Neural cell (in vitro differentiated cells): Measurements from ENCODE around the gene GDI2. TPM values are rescaled to one million over a fixed set of nuclear protein-coding genes. Genes with fewer than 3 reads are reported as not detected.

Experiments used
- H2AFZ ChIP-seq: fragments of 200-600, 300-800 bp; sonication (generic), shearing (Covaris generic); 2 replicates; pipeline ENCODE4 v1.6.0; 2014; ENCODE audit warnings: low read depth, mild to moderate bottlenecking, antibody characterized with exemption, low read length, moderate library complexity
- H3F3A ChIP-seq: fragments of 200-600 bp; shearing (Covaris generic); 2 replicates; pipeline ENCODE4 v1.6.1; 2016; ENCODE audit warnings: mild to moderate bottlenecking, moderate library complexity, mixed read lengths, antibody characterized with exemption, low read length; ENCODE audit not compliant: insufficient read depth, poor library complexity, severe bottlenecking
- H3K27ac ChIP-seq: fragments of 200-600, 300-800 bp; sonication (generic), shearing (Covaris generic); 2 replicates; pipeline ENCODE4 v1.5.1; 2014; ENCODE audit warnings: mild to moderate bottlenecking, low read length, moderate library complexity
- H3K27me3 ChIP-seq: fragments of 300-800, 200-600 bp; sonication (generic), shearing (Covaris generic); 2 replicates; pipeline ENCODE4 v1.6.0; 2014; ENCODE audit warnings: mild to moderate bottlenecking, low read depth, low read length, moderate library complexity; ENCODE audit not compliant: insufficient read depth
- H3K36me3 ChIP-seq: fragments of 300-800, 200-600 bp; sonication (generic), shearing (Covaris generic); 2 replicates; pipeline ENCODE4 v1.5.1; 2014; ENCODE audit warnings: mild to moderate bottlenecking, antibody characterized with exemption, low read length, moderate library complexity; ENCODE audit not compliant: insufficient read depth
- H3K4me2 ChIP-seq: fragments of 300-800, 200-600 bp; sonication (generic), shearing (Covaris generic); 2 replicates; pipeline ENCODE4 v1.6.0; 2014; ENCODE audit warnings: mild to moderate bottlenecking, low read length
- H3K4me3 ChIP-seq: fragments of 300-800, 200-600 bp; sonication (generic), shearing (Covaris generic); 2 replicates; pipeline ENCODE4 v1.5.1; 2014; ENCODE audit warnings: mild to moderate bottlenecking, low read length, moderate library complexity
- H3K79me2 ChIP-seq: fragments of 200-600 bp; shearing (Covaris generic); replicated peaks from 2 replicates; pipeline ENCODE4 v1.6.0; 2014; ENCODE audit warnings: mild to moderate bottlenecking, low read length, moderate library complexity; ENCODE audit not compliant: insufficient read depth
- H3K9ac ChIP-seq: fragments of 300-800, 200-600 bp; sonication (generic), shearing (Covaris generic); 2 replicates; pipeline ENCODE4 v1.6.1; 2016; ENCODE audit warnings: mild to moderate bottlenecking, low read length, mixed read lengths
- H3K9me2 ChIP-seq: fragments of 200-600 bp; shearing (Covaris generic); 2 replicates; pipeline ENCODE4 v1.6.1; 2016; ENCODE audit warnings: mild to moderate bottlenecking, low read length, mixed read lengths; ENCODE audit not compliant: insufficient read depth
- H3K9me3 ChIP-seq: fragments of 200-600, 300-800 bp; sonication (generic), shearing (Covaris generic); 2 replicates; pipeline ENCODE4 v1.6.1; 2016; ENCODE audit warnings: mild to moderate bottlenecking, mixed run types, low read length, moderate library complexity, mixed read lengths
- H4K20me1 ChIP-seq: fragments of 200-600 bp; shearing (Covaris generic); 2 replicates; pipeline ENCODE4 v1.6.1; 2016; ENCODE audit warnings: mild to moderate bottlenecking, mixed run types; ENCODE audit not compliant: insufficient read depth
- CTCF ChIP-seq: fragments of 450-650 bp; IDR thresholded peaks from 2 replicates; pipeline ENCODE4 v1.5.1; 2014; ENCODE audit warnings: antibody characterized with exemption, mild to moderate bottlenecking, moderate library complexity; ENCODE audit not compliant: poor library complexity, severe bottlenecking
- EP300 ChIP-seq: fragments of 450-650 bp; conservative IDR thresholded peaks from 2 replicates; pipeline ENCODE4 v1.6.1; 2014; ENCODE audit warnings: antibody characterized with exemption, mild to moderate bottlenecking, moderate library complexity; ENCODE audit not compliant: poor library complexity, severe bottlenecking
- EZH2 ChIP-seq: fragments of 200-600, 300-800 bp; shearing (Covaris generic), sonication (generic); IDR thresholded peaks from 2 replicates; pipeline ENCODE4 v1.6.1; 2014; ENCODE audit warnings: antibody characterized with exemption, low read length, borderline replicate concordance, mild to moderate bottlenecking; ENCODE audit not compliant: insufficient read depth, poor library complexity, severe bottlenecking
- MXI1 ChIP-seq: fragments of 450-650 bp; conservative IDR thresholded peaks from 2 replicates; pipeline ENCODE4 v1.6.1; 2014; ENCODE audit warnings: antibody characterized with exemption, mild to moderate bottlenecking; ENCODE audit not compliant: poor library complexity, severe bottlenecking
- POLR2AphosphoS5 ChIP-seq: IDR thresholded peaks from 2 replicates; pipeline ENCODE4 v1.6.1; 2012
- RAD21 ChIP-seq: fragments of 450-650 bp; conservative IDR thresholded peaks from 2 replicates; pipeline ENCODE4 v1.6.1; 2014; ENCODE audit warnings: antibody characterized with exemption, mild to moderate bottlenecking, moderate library complexity
- SMC3 ChIP-seq: fragments of 450-650 bp; conservative IDR thresholded peaks from 2 replicates; pipeline ENCODE4 v1.6.1; 2014; ENCODE audit warnings: antibody characterized with exemption, mild to moderate bottlenecking, moderate library complexity; ENCODE audit not compliant: poor library complexity
- TAF1 ChIP-seq: IDR thresholded peaks from 2 replicates; pipeline ENCODE4 v1.6.1; 2012; ENCODE audit warnings: low read depth
- polyA plus RNA-seq: library from polyadenylated mRNA; depleted of rRNA; stranded (reverse); fragments of >200 nt; gene quantifications from 2 replicates; pipeline ENCODE4 v1.2.3, GENCODE V29; 2014
- TF ChIP-seq, protein P1 (sequence below): IDR thresholded peaks from 2 replicates; pipeline ENCODE4 v1.6.1; 2012; ENCODE audit warnings: borderline replicate concordance

Gene GDI2
- polyA plus RNA-seq, 1 donor from 2014 or later: 352 TPM

DNA sequence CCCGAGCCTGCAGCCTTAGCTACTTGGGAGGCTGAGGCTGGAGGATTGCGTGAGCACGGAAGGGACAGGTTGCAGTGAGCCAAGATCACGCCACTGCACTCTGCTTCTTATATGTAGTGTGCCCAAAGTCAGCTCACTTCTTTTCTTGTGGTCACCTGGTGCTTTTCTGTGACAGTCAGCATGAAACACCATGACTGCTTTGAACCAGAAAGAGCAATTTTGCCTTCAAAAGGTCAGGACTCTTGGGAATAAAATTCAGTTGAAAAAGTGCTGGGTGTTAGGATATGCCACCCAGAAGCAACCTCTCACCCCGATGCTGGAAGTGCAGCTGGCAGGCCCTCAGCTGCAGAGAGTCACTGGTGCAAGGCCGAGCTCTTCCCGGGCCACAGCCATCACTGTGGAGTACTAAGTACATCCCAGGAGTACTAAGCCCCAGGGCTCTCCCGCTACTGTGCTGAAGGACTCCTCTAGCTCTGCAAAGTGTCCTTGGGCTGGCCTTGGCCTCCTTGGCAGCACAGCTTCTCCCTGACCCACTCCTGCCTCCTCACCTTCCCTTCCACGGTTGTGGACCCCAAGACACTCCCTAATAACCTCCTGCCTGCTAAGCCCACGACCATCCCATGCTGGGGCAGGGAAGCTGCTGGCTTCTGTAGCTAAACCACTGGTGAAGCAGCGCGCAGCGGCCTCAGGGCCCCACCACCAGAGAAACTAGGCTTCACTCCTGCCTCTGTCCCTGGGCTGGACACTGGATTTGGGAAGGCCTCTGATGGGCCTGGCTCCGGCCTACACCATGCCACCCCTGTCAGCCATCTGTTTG is 17.6 kb upstream of the GDI2 start:
- TF ChIP-seq MXI1: no peak
- TF ChIP-seq TAF1: no peak
- TF ChIP-seq SMC3: no peak
- no peak for TF ChIP-seq RAD21
- no peak for TF ChIP-seq EP300
- TF ChIP-seq, protein P1, sequence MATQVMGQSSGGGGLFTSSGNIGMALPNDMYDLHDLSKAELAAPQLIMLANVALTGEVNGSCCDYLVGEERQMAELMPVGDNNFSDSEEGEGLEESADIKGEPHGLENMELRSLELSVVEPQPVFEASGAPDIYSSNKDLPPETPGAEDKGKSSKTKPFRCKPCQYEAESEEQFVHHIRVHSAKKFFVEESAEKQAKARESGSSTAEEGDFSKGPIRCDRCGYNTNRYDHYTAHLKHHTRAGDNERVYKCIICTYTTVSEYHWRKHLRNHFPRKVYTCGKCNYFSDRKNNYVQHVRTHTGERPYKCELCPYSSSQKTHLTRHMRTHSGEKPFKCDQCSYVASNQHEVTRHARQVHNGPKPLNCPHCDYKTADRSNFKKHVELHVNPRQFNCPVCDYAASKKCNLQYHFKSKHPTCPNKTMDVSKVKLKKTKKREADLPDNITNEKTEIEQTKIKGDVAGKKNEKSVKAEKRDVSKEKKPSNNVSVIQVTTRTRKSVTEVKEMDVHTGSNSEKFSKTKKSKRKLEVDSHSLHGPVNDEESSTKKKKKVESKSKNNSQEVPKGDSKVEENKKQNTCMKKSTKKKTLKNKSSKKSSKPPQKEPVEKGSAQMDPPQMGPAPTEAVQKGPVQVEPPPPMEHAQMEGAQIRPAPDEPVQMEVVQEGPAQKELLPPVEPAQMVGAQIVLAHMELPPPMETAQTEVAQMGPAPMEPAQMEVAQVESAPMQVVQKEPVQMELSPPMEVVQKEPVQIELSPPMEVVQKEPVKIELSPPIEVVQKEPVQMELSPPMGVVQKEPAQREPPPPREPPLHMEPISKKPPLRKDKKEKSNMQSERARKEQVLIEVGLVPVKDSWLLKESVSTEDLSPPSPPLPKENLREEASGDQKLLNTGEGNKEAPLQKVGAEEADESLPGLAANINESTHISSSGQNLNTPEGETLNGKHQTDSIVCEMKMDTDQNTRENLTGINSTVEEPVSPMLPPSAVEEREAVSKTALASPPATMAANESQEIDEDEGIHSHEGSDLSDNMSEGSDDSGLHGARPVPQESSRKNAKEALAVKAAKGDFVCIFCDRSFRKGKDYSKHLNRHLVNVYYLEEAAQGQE: no peak
- TF ChIP-seq POLR2AphosphoS5: no peak
- no peak for TF ChIP-seq EZH2
- Histone ChIP-seq H3F3A (no peaks in the 10 kb centered on the region), H4K20me1 (no peaks in the 10 kb centered on the region), H3K36me3 (no peaks in the 10 kb centered on the region), H3K4me2 (no peak overlapping the region), H3K27ac (no peak overlapping the region), H2AFZ (no peak overlapping the region), H3K9ac (no peak overlapping the region), H3K27me3 (no peaks in the 10 kb centered on the region), H3K9me2 (no peaks in the 10 kb centered on the region), H3K79me2 (no peaks in the 10 kb centered on the region), H3K4me3 (no peak overlapping the region), H3K9me3 (no peaks in the 10 kb centered on the region)

DNA sequence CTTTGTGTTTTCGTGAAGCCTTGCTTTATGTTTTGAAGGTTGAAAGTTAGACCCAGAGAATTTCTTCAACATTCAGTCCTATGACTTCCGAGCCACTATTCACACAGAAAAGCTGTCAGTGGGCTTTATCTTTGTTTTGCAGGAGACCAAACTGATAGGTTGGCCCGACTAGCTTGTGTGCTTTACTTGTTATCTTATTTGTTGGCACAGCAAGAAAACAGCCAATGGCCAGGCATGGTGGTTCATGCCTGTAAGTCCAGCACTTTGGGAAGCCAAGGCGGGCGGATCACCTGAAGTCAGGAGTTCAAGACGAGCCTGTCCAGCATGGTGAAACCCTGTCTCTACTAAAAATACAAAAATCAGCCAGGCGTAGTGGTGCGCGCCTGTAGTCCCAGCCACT is 16.0 kb upstream of the GDI2 start:
- no peak overlapping the region for H2AFZ ChIP-seq
- TF ChIP-seq POLR2AphosphoS5: no peak
- TF ChIP-seq, protein P1: no peak
- no peak for TF ChIP-seq MXI1
- TF ChIP-seq CTCF: no peak
- no peak for TF ChIP-seq SMC3
- TF ChIP-seq EP300: no peak
- TF ChIP-seq RAD21: no peak
- no peak for TF ChIP-seq TAF1
- H3K79me2 ChIP-seq: no peaks in the 10 kb centered on the region
- no peaks in the 10 kb centered on the region for H3K27me3 ChIP-seq
- H3K9me2 ChIP-seq: no peaks in the 10 kb centered on the region
- no peak overlapping the region for H3K4me2 ChIP-seq
- no peaks in the 10 kb centered on the region for H3K36me3 ChIP-seq
- H3K9ac ChIP-seq: no peak overlapping the region
- no peaks in the 10 kb centered on the region for H4K20me1 ChIP-seq
- no peak overlapping the region for H3K4me3 ChIP-seq
- H3K27ac ChIP-seq: no peak overlapping the region
- no peaks in the 10 kb centered on the region for H3F3A ChIP-seq
- no peaks in the 10 kb centered on the region for H3K9me3 ChIP-seq
